ENCODE results near the gene OSBPL10. TPM values are rescaled to one million over a fixed set of nuclear protein-coding genes. Genes with fewer than 3 reads are reported as not detected.

The OSBPL10 gene
- total RNA-seq, 1 donor from 2014 or later, result 8.9 TPM

- no peak for DNase-seq (ENCODE audit: low read depth in 2 of 2)
Observed at GRCh38 chr3:31624083-31624709, 356.9 kb downstream of the OSBPL10 start.

DNA sequence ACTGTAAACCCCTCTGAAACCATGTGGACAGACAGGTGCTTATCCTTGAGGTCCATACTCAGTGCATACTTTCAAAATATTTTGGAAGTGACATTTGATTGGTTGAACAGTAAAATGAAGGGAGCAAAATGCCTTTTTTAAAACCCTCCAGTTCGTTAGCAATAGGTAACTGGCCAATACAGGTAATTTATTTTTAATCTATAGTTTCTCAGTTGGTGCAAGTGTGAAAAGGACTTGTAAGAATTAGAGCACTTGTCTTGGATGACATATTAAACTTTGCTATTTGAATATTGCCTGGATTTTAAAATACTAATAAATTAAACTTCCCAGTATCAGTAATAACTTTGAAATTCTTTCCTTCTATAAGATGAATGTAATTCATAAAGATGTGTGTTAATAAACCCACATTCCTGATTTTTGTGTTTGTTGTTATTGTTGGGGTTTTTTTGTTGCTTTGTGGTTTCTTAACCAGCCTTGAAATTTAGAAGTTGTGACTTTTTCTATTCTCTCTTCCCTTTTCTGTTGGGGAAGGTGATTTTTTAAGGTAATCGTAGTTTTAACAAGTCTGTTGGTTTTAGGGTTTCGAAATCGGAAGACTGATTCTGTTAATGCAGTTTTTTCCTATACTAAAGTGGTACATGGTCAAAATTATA is 358.3 kb downstream of the OSBPL10 start:
- DNase-seq (ENCODE audit: low read depth in 2 of 2), result no peak

DNA sequence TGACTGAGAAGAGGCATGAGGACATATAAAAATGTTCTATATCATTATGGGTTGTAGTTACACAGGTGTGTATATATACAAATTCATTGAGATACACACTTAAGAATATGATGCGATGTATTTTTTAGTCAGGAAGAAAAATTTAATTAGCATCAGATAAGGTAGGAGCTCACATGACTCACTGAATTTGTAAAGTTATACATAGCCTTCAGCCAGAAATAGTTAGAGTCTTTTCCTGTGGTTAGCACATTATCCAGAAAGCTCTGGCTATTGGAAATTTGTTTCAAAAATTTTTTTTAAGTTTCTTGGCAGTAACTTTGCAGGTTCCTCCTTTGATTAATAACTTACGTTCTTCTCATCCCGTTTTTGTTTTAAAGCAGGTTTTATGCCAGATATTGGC is 359.7 kb downstream of the OSBPL10 start:
- DNase-seq (ENCODE audit: low read depth in 2 of 2), result no peak

DNA sequence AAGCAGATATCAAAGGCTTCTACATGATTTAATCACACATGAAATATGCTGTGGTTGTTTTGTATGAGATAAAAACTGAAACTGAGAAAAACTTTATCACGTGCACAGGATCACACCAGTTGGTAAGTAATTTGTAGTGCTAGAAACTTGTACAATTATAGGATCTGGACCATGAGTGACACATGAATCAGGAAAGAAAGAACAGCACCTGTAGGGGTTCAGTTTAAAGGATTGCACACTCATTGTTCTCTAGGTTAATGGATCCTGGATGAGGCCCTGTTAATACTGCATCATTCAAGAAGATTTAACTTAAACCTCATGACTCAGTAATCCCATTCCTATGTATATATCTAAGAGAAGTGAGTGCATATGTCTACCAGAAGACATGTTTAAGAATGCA is 360.4 kb downstream of the OSBPL10 start:
- no peak for DNase-seq (ENCODE audit: low read depth in 2 of 2)

- DNase-seq (ENCODE audit: low read depth in 2 of 2), result no peak
Observed at GRCh38 chr3:31616711-31617110, 364.4 kb downstream of the OSBPL10 start.

DNA sequence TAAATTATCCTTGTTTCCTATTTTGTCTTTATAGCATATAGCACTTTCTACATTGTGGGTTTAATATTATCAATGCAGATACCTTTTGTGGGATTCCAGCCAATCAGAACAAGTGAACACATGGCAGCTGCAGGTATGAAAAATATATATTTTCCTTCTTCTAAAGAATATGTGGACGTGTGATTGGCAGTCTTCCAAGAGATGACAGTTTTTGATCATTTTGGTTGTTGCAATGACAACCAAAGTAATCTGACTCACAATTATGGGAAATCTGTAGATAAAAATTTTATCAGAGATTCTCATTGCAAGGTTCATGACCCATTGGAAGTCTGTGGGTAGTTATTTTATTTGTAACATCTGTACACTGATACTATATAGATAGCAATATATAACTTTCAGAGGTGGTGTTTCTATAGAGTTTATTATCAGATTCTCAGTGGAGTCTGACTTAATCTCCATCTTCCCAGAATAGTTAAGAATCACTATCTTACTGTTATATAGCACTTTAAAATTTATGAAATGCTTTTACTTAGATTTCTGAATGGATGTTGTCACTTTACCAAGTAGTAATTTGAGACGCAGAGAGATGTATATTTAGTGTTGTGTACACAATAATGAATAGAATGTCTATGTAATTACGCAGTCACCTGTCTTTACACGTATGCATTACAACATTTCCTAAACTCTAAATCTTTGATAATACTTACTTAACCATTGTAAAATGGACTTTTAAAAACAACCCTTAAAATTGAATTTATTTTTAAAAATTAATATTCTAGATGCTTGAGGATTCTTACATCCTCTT is 365.8 kb downstream of the OSBPL10 start:
- peak; percentile 32 to 62 for DNase-seq (ENCODE audit: low read depth in 2 of 2)

GRCh38 chr3:31614162-31614921 is 366.7 kb downstream of the OSBPL10 start:
- DNase-seq (ENCODE audit: low read depth in 2 of 2), result peak; percentile 8 to 27

- DNase-seq (ENCODE audit: low read depth in 2 of 2), result no peak
Observed at GRCh38 chr3:31613654-31614053, 367.4 kb downstream of the OSBPL10 start.

DNA sequence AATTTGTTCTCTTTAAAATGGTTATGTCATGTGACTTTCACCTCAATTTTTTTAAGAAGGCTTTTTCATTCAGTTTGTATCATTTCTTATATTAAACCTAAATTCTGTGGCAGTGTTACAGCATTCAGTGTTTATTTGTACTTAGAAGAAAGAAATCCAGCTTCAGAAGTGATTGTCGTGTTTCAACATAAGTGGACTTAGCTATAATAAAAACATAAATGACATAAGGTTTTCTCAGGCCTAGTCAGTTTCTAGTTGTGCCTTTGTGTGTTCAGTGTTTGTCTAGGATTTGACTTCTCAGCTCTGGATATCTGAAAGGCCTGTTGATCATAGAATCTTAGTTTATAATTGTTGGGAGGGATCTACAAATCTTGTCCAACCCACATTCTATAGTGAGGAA is 367.9 kb downstream of the OSBPL10 start:
- DNase-seq (ENCODE audit: low read depth in 2 of 2), result no peak

Other genes with a start within 250 kb of the OSBPL10 start
- 0.40 and 1.1 TPM in 2 replicates for gene ZNF860, start 488 bp upstream of the OSBPL10 start, total RNA-seq
- gene GPD1L, start 125.4 kb upstream of the OSBPL10 start, total RNA-seq, result 8.9 and 12.9 TPM in 2 replicates